ENCODE data around the gene CDH23. TPM values are rescaled to one million over a fixed set of nuclear protein-coding genes. Genes with fewer than 3 reads are reported as not detected.

Gene CDH23
- total RNA-seq, 1 donor from 2014 or later = not detected

DNA sequence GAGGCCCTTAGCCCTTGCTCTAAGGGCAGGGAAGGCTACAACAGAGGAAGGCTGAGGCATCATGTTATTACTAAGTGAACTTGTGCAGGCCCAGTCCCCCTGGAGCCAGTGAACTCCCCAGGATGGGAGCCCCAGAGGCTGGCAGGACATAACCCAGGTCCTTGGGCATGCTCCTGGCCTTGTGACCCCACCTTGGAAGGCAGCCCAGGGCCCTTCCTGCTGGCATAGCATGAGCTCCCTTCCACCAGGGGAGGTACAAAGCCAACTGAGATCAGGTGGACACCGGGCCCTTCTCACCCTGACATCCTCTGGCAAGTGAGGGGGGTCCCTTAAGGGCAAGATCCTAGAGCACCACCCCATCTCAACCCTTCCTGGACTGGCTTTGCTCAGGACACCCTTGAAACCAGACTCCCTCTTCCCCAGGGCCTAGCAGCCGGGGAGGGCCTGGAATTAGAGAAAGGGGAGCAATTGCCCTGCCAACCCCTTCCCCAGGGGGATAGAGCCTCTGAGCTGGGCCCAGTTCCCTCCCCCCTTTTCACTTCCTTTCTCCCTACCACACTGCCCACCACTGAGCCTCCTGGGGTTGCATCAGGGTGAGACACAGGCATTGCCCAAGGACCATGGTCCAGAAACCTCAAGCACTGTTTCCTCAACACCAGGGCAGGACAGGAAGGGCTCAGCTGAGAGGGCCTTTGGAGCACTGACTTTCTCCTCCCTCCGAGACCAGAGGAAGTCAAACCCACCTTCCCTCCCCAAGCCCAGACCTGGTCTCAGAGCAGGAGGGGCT, 378.4 kb downstream of the CDH23 start:
- Mint-ChIP-seq H3K9me3 (ENCODE audit: low read depth) (peaks cover 2% of the 10 kb centered on the region), H3K27ac (ENCODE audit: unreplicated experiment) (no peak overlapping the region), H3K36me3 (ENCODE audit: low read depth) (no peaks in the 10 kb centered on the region), H3K4me1 (ENCODE audit: low read depth) (peaks cover 16% of the 10 kb centered on the region), H3K27me3 (ENCODE audit: low read depth) (peaks cover 4% of the 10 kb centered on the region), H3K4me3 (ENCODE audit: unreplicated experiment) (no peak overlapping the region)
- DNase-seq (ENCODE audit: low spot score) = peak; percentile 58
- TF ChIP-seq, protein P1, sequence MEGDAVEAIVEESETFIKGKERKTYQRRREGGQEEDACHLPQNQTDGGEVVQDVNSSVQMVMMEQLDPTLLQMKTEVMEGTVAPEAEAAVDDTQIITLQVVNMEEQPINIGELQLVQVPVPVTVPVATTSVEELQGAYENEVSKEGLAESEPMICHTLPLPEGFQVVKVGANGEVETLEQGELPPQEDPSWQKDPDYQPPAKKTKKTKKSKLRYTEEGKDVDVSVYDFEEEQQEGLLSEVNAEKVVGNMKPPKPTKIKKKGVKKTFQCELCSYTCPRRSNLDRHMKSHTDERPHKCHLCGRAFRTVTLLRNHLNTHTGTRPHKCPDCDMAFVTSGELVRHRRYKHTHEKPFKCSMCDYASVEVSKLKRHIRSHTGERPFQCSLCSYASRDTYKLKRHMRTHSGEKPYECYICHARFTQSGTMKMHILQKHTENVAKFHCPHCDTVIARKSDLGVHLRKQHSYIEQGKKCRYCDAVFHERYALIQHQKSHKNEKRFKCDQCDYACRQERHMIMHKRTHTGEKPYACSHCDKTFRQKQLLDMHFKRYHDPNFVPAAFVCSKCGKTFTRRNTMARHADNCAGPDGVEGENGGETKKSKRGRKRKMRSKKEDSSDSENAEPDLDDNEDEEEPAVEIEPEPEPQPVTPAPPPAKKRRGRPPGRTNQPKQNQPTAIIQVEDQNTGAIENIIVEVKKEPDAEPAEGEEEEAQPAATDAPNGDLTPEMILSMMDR (IDR thresholded peaks at IDR 0.05) = no peak

DNA sequence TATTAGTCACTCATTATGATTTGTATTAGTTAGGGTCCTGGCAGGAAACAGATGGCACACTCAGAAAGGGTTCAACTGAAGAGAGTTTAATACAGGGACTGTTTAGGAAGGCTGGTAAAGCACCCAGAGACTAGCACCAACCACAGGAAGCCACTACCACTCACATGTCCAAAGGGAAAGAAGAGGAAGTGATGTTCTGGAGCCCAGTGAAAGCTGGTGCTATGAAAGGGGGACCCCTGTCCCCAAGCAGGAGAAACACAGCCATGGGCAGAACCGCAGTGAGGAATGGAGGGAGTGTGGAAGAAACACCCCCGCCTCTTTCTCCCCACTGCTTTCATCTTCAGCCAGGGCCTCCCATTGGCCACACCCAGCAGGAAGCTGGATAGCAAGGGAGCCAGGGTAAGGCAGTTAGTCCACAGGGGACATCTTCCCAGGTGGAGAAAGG, 379.8 kb downstream of the CDH23 start:
- peaks cover 2% of the 10 kb centered on the region for H3K9me3 Mint-ChIP-seq (ENCODE audit: low read depth)
- peaks cover 13% of the 10 kb centered on the region for H3K27me3 Mint-ChIP-seq (ENCODE audit: low read depth)
- H3K4me1 Mint-ChIP-seq (ENCODE audit: low read depth) = peaks cover 16% of the 10 kb centered on the region
- TF ChIP-seq, protein P1 (IDR thresholded peaks at IDR 0.05) = no peak
- H3K27ac Mint-ChIP-seq (ENCODE audit: unreplicated experiment) = no peak overlapping the region
- peak; percentile 32 for DNase-seq (ENCODE audit: low spot score)
- H3K36me3 Mint-ChIP-seq (ENCODE audit: low read depth) = no peaks in the 10 kb centered on the region
- H3K4me3 Mint-ChIP-seq (ENCODE audit: unreplicated experiment) = no peak overlapping the region

- H3K4me3 Mint-ChIP-seq (ENCODE audit: unreplicated experiment) = no peak overlapping the region
- TF ChIP-seq, protein P1 (IDR thresholded peaks at IDR 0.05) = no peak
- H3K27me3 Mint-ChIP-seq (ENCODE audit: low read depth) = peaks cover 16% of the 10 kb centered on the region
- peaks cover 11% of the 10 kb centered on the region for H3K4me1 Mint-ChIP-seq (ENCODE audit: low read depth)
- DNase-seq (ENCODE audit: low spot score) = peak; percentile 46
- H3K36me3 Mint-ChIP-seq (ENCODE audit: low read depth) = no peaks in the 10 kb centered on the region
- no peak overlapping the region for H3K27ac Mint-ChIP-seq (ENCODE audit: unreplicated experiment)
- peaks cover 2% of the 10 kb centered on the region for H3K9me3 Mint-ChIP-seq (ENCODE audit: low read depth)
These were observed 380.7 kb downstream of the CDH23 start for GRCh38 chr10:71777213-71777985.

DNA sequence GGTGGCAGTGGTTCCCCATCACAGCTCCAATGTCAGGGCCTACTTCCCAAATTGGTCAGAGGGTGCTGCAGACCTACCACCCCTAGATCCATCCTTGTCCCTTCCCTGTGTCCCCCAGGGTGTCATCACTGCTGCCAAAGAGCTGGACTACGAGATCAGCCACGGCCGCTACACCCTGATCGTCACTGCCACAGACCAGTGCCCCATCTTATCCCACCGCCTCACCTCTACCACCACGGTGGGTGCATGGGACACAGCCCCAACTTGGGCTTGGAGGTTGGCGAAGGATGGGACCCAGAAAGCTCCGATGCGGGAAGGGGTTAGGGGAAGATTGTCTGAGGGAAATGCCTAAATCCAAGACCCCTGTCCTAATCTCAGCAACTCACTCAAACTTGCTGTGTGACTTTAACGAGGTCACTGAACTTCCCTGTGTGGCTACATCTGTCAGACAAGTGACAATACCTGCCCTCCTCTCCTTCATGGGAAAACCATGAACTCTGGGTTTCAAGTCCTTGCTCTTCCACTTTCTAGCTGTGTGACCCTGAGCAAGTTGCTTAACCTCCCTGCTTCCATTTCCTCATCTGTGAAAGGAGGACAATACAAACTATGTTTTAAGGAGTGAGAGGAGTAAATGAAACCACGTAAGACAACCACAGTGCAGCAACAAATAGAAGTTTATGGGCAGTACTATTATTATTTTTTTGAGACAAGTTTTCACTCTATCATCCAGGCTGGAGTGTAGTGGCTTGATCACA, 381.5 kb downstream of the CDH23 start:
- Mint-ChIP-seq H3K4me3 (ENCODE audit: unreplicated experiment) (no peak overlapping the region), H3K4me1 (ENCODE audit: low read depth) (peaks cover 10% of the 10 kb centered on the region), H3K27me3 (ENCODE audit: low read depth) (peaks cover 24% of the 10 kb centered on the region), H3K36me3 (ENCODE audit: low read depth) (no peaks in the 10 kb centered on the region), H3K27ac (ENCODE audit: unreplicated experiment) (no peak overlapping the region), H3K9me3 (ENCODE audit: low read depth) (peaks cover 2% of the 10 kb centered on the region)
- DNase-seq (ENCODE audit: low spot score) = peak; percentile 62
- TF ChIP-seq, protein P1 (IDR thresholded peaks at IDR 0.05) = no peak

DNA sequence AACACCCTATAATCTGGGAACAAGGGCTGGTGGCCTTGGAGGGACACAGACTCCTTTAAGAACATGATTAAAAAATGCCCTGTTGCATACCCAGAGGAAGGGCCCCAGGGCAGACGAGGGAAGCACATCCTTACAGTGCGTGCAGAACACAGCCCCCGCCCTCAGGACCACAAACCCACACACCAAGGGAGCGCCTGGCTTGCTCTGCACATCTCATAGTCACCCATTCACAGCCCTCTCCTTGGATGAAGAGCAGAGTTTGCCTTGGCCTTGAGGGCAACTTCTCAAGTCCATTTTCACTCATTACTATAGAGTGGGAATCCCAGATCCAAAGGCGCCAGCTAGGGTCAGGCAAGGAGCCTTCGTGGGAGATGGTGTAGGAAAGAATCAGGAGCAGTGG, 382.9 kb downstream of the CDH23 start:
- TF ChIP-seq, protein P1 (IDR thresholded peaks at IDR 0.05) = no peak
- peaks cover 2% of the 10 kb centered on the region for H3K9me3 Mint-ChIP-seq (ENCODE audit: low read depth)
- no peak overlapping the region for H3K27ac Mint-ChIP-seq (ENCODE audit: unreplicated experiment)
- no peak overlapping the region for H3K4me3 Mint-ChIP-seq (ENCODE audit: unreplicated experiment)
- no peaks in the 10 kb centered on the region for H3K4me1 Mint-ChIP-seq (ENCODE audit: low read depth)
- H3K27me3 Mint-ChIP-seq (ENCODE audit: low read depth) = peaks cover 33% of the 10 kb centered on the region
- DNase-seq (ENCODE audit: low spot score) = peak; percentile 59
- no peaks in the 10 kb centered on the region for H3K36me3 Mint-ChIP-seq (ENCODE audit: low read depth)
